AG09319 (cell line): Measurements from ENCODE around the gene KIR3DL1.
"Not testable (repeated sequence)": the region's sequence is repeated elsewhere in the genome, so short reads cannot be mapped to it uniquely, and the experiment has no call there.

ENCODE experiments used
- DNase-seq: peaks from one replicate; pipeline ENCODE4 v3.0.0-alpha.2; 2010; ENCODE audit warnings: low read depth; ENCODE audit errors: extremely low read depth
- CTCF ChIP-seq: IDR thresholded peaks from 2 replicates; pipeline ENCODE4 v1.5.1; 2011; ENCODE audit warnings: low read depth, mild to moderate bottlenecking, inconsistent platforms, low read length, moderate library complexity

KIR3DL1 gene

GRCh38 chr19:54817670-54818536 lies 1.6 kb downstream of the KIR3DL1 start:
- no peak for DNase-seq
- no peak for TF ChIP-seq CTCF

GRCh38 chr19:54824416-54824815 lies 8.1 kb downstream of the KIR3DL1 start:
- DNase-seq: not testable (repeated sequence)

- not testable (repeated sequence) for DNase-seq
Observed at GRCh38 chr19:54825326-54825725, 9.1 kb downstream of the KIR3DL1 start.

GRCh38 chr19:54828064-54828463 lies 11.8 kb downstream of the KIR3DL1 start:
- DNase-seq: not testable (repeated sequence)

- not testable (repeated sequence) for DNase-seq
Observed at GRCh38 chr19:54832496-54832895, 16.2 kb downstream of the KIR3DL1 start, which contains the start of gene KIR2DS4. Gene KIR2DS4, plus strand, starts transcription at chr19:54832676.

- not testable (repeated sequence) for DNase-seq
Observed at GRCh38 chr19:54835126-54835525, 18.9 kb downstream of the KIR3DL1 start.

- DNase-seq: not testable (repeated sequence)
Observed at GRCh38 chr19:54837522-54837921, 21.3 kb downstream of the KIR3DL1 start.

- not testable (repeated sequence) for DNase-seq
Observed at GRCh38 chr19:54843171-54843570, 26.9 kb downstream of the KIR3DL1 start.

- DNase-seq: not testable (repeated sequence)
Observed at GRCh38 chr19:54850061-54850640, 33.9 kb downstream of the KIR3DL1 start, which contains the start of gene KIR3DL2. Gene KIR3DL2, plus strand, starts transcription at chr19:54850443. Its CDS starts 33 bp downstream, at chr19:54850476.

GRCh38 chr19:54850930-54851329 lies 34.7 kb downstream of the KIR3DL1 start:
- no peak for TF ChIP-seq CTCF
- no peak for DNase-seq

- no peak for DNase-seq
- TF ChIP-seq CTCF: no peak
Observed at GRCh38 chr19:54851353-54851752, 35.1 kb downstream of the KIR3DL1 start.

- not testable (repeated sequence) for DNase-seq
Observed at GRCh38 chr19:54855241-54855640, 39.0 kb downstream of the KIR3DL1 start.

GRCh38 chr19:54858476-54858875 lies 42.2 kb downstream of the KIR3DL1 start:
- DNase-seq: not testable (repeated sequence)

- not testable (repeated sequence) for DNase-seq
Observed at GRCh38 chr19:54859421-54859820, 43.2 kb downstream of the KIR3DL1 start.

- DNase-seq: not testable (repeated sequence)
Observed at GRCh38 chr19:54863459-54863858, 47.2 kb downstream of the KIR3DL1 start.
